Activated CD4-positive, alpha-beta T cell treated with anti-CD3 and anti-CD28 coated beads, Interleukin-2, amount 50 U/mL, for 48 hours (primary cell): ENCODE data around the gene SLC37A3.

Source experiments
- DNase-seq, 2 experiments: peaks; one replicate each; pipeline ENCODE4 v3.0.0-alpha.2; 2020

SLC37A3 gene

GRCh38 chr7:140310337-140311002 lies 87.9 kb downstream of the SLC37A3 start:
- DNase-seq, result no peak

GRCh38 chr7:140308060-140308459 lies 90.3 kb downstream of the SLC37A3 start:
- no peak for DNase-seq

- DNase-seq, result peak; percentile 25 to 43
Measured at GRCh38 chr7:140304191-140304799, 94.0 kb downstream of the SLC37A3 start.

- DNase-seq, result no peak
Measured at GRCh38 chr7:140300243-140301136, 97.8 kb downstream of the SLC37A3 start.

GRCh38 chr7:140298213-140298612 lies 100.1 kb downstream of the SLC37A3 start:
- DNase-seq, result no peak

- DNase-seq, result no peak
Measured at GRCh38 chr7:140297192-140297591, 101.1 kb downstream of the SLC37A3 start.

GRCh38 chr7:140295224-140295738 lies 103.0 kb downstream of the SLC37A3 start:
- no peak for DNase-seq

- DNase-seq, result no peak
Measured at GRCh38 chr7:140294454-140294853, 103.9 kb downstream of the SLC37A3 start.

- DNase-seq, result no peak
Measured at GRCh38 chr7:140292438-140292837, 105.9 kb downstream of the SLC37A3 start.

GRCh38 chr7:140289804-140290203 lies 108.5 kb downstream of the SLC37A3 start:
- DNase-seq, result no peak

- no peak for DNase-seq
Measured at GRCh38 chr7:140287988-140288387, 110.3 kb downstream of the SLC37A3 start.

GRCh38 chr7:140285938-140286337 lies 112.4 kb downstream of the SLC37A3 start:
- no peak for DNase-seq

- no peak for DNase-seq
Measured at GRCh38 chr7:140284062-140284461, 114.3 kb downstream of the SLC37A3 start.
